ENCODE data around the gene DHDDS.

The DHDDS gene

DNA sequence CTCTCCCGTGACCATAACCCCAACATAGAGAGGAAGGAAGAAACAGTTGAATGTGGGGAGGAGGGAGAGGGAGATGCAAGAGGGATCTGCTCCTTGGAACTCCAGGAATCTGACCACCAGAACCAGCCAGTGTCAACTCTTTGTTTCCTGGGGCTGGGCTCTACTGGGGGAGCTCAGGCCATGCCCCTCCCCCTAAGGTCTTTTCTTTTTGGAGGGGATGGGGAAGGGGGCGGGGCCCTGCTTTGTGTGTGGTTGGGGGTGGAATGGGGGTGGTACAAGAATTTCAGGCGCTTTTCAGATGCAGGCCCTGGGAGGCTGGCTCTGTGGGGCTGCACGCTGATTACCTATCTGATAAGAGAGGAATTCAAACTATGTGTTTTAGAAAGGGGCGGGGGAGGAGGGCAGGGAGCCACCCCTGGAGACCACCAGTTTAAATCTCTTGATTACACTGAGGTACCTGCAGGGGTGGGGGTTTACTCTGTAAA is 13.2 kb upstream of the DHDDS start:
- no peak for DNase-seq

GRCh38 chr1:26419494-26419893 is 12.6 kb upstream of the DHDDS start:
- no peak for DNase-seq

GRCh38 chr1:26429721-26430120 is 2.4 kb upstream of the DHDDS start:
- no peak for DNase-seq

DNA sequence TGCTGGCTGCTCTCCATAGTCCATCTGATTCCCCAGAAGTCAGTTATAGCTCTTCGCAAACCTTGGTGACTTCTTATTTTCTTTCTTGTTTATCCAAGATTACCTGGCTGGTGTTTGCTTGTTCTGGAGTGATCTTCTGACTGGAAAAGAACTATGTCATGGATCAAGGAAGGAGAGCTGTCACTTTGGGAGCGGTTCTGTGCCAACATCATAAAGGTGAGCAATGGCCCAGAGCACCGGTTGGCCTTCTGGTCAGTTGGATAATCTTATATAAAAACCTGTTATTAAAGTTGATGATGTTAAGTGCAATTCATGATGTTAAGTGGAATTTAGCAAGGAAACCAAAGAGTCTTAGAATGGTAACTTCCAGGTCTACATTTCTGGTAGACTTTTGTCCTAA is 672 bp downstream of the DHDDS start:
- no peak for DNase-seq

- DNase-seq = no peak
Measured at GRCh38 chr1:26434161-26434752, 2.1 kb downstream of the DHDDS start.

GRCh38 chr1:26438041-26438440 is 5.9 kb downstream of the DHDDS start:
- no peak for DNase-seq

GRCh38 chr1:26440259-26440658 is 8.1 kb downstream of the DHDDS start:
- DNase-seq = no peak

DNA sequence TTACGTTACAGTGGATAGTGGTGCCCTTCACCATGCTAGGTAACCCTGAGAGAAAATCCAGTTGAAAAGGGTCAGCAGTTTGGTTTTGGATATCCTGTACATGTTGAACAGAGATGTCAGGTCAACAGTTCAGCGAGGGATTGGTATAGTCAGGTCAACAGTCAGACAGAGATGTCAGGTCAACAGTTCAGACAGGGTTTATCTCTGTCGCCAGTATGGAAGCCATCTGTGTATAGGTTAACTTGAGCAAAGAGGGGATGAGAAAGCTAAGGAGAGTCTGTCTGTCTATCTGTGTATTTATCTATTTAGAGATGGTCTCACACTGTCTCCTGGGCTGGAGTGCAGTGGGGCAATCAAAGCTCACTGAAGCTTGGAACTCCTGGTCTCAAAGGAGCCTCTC is 17.7 kb downstream of the DHDDS start:
- DNase-seq = no peak

DNA sequence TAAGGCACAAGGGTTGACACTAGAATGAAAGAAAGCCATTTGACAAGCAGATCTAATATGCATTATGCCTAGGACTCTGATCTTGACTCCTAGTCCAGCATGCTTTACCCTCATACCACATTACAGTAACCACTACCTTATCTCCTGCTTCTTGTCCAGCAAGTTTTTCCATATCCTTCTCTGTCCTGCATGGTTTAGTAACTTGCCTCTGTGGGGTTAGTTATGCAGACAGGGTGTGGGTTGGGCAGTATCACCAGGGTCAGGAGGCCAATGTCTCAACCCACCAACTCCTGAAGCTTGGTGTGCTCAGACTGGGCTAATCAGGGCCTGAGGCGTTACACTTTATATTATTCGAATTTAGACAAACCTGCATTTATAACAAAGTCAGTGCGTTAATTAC is 18.8 kb downstream of the DHDDS start:
- DNase-seq = no peak

DNA sequence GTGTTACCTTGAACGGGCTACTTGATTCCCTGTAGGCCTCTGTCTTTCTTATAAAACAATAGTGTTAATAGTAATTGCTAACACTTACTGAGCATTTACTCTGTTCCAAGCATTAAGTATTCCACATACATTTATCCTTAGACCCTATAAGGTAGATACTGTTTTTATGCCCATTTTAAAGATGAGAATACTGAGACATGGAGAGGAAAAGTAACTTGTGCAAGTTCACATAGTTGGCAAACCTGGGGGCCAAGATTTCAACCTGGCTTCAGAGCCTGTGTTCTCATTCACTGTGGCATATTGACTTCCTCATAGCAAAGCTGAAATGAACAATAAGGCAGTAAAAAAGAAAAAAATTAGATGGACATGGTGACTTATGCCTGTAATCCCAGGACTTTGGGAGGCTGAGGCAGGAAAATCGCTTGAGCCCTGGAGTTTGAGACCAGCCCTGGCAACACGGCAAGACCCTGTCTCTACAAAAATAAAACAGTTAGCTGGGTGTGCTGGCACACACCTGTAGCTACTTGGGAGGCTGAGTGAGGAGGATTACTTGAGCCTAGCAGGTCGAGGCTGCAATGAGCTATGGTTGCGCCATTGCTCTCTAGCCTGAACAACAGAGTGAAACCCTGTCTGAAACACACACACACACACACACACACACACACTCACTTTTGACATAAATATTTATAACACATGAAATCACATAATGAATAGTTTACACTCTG is 20.5 kb downstream of the DHDDS start:
- DNase-seq = no peak

DNA sequence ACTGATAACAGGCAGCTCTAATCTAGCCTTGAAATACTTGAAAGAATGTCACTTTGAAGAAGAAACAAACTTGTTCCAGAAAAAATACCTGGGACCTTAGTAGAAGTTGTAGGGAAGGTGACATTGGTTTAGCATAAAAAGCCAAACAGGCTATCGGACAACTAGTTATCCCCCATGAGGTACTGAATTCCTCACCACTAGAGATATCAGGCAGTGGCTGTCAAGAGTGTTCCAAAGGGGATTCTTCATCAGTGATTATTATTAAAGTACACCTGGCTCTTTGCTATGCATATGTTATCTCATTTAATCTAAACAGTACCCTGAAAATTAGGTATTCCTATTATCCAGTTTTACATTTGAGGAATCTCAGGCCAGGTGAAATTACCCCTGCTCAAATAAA is 27.0 kb downstream of the DHDDS start:
- no peak for DNase-seq

- DNase-seq = no peak
Measured at GRCh38 chr1:26459573-26460031, 27.5 kb downstream of the DHDDS start.

- no peak for DNase-seq
Measured at GRCh38 chr1:26468911-26469310, 36.8 kb downstream of the DHDDS start.

GRCh38 chr1:26469558-26469957 is 37.4 kb downstream of the DHDDS start:
- DNase-seq = no peak

DNA sequence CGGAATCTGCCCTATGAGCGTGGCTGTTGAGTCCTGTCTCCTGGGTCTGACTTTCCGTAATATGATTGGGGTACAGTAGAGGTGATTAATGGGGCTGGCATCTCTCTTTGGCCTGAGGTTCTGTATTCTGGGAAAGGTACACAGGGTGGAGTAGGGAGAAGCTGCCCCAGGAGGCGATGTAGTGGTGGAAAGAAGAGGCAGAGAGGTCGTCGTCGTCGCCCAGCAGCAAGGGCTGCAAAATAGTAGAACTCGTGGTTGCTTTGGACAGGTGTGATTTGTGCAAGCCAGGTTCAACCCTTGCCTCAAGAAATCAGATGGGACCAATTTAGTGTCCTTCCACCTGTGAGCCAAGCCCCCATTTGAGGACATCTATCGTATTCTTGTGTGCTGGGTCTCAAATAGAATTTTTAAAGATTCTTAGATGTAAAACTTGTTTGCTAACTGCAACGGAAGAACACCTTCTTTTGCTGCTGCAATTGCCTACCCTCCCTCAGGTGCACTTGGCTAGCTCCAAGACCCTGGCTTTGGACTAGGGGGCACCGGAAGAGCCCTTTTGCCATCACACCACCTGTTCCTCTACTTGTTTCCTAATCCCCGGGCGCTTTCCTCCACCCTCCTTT is 38.9 kb downstream of the DHDDS start:
- no peak for DNase-seq

GRCh38 chr1:26471498-26472319 is 39.6 kb downstream of the DHDDS start:
- DNase-seq = no peak

- peak; percentile 85 for DNase-seq
Measured at GRCh38 chr1:26472320-26472900, 40.3 kb downstream of the DHDDS start, which contains the start of gene HMGN2. TSS of gene HMGN2 (plus strand) at chr1:26472440. CDS start at chr1:26472613, 173 bp downstream.

DNA sequence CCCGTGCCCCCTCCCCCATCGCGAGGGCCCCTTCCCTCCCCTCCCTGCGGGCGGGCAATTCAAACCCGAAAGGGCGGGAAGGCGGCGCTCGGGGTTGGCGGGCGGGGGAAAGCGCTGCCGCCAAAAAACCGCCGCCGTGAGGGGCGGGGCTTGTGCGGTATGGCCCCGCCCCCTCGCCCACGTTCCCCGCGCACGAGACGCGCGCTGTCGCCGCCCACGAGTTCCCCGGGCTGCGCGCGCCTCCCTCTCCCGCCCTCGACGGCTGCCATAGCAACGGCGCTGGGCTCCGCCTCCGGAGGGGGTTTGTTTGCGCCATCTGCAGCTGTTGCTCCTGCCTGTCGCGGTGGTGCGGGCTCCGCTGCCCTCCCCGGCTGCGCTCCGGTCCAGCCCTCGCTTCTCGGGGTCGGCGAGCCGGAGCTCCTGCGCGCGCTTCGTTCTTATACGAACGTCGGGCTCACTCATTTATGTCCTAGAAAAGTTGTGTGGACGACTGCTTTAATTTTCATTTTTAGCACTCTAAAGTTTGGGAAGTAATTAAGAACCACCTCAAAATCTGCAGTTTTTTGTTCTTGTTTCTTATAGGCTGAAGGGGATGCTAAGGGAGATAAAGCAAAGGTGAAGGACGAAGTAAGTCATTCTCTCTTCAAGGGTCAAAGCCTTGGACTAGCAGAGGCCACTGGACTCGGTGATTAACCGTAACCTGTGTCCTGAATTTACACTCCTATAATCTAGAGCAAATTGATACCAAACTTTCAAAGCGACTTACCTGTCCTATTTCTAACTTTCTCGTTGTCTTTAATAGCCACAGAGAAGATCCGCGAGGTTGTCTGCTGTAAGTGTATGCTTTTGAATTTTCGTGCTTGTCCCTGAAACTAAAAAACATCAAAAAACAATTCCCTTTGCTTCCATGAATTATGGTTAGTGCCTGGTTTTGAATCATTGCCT is 41.1 kb downstream of the DHDDS start:
- peak; percentile 97 for DNase-seq

DNA sequence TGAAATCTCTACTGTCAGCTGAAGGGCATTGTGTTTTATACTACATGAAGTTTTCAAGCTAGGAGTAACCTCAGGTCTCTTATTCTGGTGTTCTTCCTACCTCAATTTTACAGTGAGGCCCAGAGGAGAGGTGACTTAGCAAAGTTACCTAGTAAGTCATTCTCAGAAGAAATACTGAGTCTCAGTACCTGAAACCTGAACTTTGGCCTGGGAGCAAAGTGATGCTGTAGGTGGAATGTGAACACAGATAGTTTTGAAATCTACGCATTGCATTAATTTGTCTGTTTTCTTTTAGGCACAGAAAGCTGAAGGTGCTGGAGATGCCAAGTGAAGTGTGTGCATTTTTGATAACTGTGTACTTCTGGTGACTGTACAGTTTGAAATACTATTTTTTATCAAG is 42.7 kb downstream of the DHDDS start:
- no peak for DNase-seq

DNA sequence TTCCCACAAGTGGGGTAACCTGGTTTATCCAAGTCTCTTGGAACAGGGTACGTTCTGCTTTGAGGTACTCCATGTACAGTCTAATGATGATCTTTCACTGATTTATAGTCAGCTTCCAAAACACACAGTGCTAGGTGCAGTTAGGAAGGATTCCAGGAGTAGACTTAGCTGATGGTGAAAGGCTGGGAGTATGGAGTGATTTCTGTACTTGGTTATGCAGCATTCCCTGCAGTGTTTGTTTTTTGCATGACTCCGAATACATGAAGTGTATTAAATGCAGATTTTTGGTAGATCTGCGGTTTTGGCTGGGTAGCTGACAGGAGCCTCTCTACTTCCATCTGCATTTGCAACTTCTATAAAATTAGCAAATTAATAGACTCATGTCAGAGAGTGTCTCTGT is 43.9 kb downstream of the DHDDS start:
- no peak for DNase-seq

DNA sequence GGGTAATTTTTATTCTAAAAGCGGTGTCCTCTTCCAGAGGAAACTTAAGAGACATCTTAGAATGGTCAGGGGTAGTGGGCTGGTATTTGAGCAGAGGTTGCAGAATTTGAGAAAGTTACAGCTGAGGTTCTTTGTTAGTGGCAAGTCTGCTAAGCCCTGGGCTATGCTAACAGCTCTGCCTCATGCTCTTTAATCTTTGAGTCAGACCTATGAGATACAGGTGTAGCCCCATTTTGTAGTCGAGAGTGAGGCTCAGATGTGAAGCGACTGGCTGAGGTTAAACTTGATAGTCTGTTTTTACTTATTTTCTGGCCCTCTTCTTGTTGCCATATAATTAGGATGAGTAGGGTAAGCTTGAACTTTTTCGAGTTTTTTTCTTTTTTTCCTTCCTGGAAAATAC is 44.8 kb downstream of the DHDDS start:
- no peak for DNase-seq
